Keratinocyte (primary cell): ENCODE results near the gene C16orf82.

ENCODE experiments used
- CTCF ChIP-seq, 3 experiments: IDR thresholded peaks in 1 of 3; conservative IDR thresholded peaks in 1 of 3; optimal IDR thresholded peaks in 1 of 3; 2 replicates in 2 of 3; 3 replicates in 1 of 3; pipeline versions ENCODE3 to v1.5.1; 2011; ENCODE audit warnings: low read length in 3 of 3, mild to moderate bottlenecking in 3 of 3, moderate library complexity in 2 of 3, control low read depth in 1 of 3, inconsistent platforms in 1 of 3; ENCODE audit not compliant: insufficient read depth in 2 of 3; ENCODE audit errors: extremely low read depth in 1 of 3
- EZH2 ChIP-seq: IDR thresholded peaks from one replicate; pipeline ENCODE4 v1.6.1; 2012; ENCODE audit warnings: inconsistent platforms, mild to moderate bottlenecking, low read length, moderate library complexity

GRCh38 chr16:27118526-27118925 lies 51.8 kb downstream of the C16orf82 start:
- no peak for TF ChIP-seq CTCF (optimal IDR thresholded peaks at IDR 0.05 in 1 of 3, IDR thresholded peaks at IDR 0.05 in 1 of 3, conservative IDR thresholded peaks at IDR 0.05 in 1 of 3; ENCODE audit: extremely low read depth in 1 of 3, insufficient read depth in 2 of 3, low read length in 3 of 3)
- no peak for TF ChIP-seq EZH2
